Measurements from ENCODE around the gene TFPT.

DNA sequence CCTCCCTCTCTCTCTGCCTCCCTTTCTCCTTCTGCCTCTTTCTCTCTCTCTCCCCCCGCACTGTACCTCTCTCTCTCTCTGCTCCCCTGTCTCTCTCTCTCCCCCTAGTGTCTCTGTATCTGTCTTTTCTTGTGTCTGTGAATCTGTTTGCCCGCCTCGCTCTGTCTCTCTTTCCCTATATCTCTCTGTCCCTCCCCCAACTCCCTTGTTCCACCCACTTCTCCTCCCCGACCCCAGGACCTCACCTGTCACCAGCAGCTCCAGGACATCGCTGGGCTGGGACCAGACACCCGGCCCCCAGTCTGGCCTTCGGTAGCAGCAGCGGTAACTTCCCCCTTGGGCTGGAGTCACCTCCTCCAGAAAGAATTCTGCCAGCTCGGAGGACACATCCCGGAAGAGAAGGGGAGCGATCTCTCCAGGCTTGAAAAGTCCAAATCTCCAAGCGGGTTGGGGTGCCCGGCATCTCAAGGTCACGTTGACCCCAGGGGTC is 18.8 kb downstream of the TFPT start:
- TF ChIP-seq EZH2 (IDR thresholded peaks at IDR 0.05; ENCODE audit: low read length, unreplicated experiment): no peak
- TF ChIP-seq, protein P1, sequence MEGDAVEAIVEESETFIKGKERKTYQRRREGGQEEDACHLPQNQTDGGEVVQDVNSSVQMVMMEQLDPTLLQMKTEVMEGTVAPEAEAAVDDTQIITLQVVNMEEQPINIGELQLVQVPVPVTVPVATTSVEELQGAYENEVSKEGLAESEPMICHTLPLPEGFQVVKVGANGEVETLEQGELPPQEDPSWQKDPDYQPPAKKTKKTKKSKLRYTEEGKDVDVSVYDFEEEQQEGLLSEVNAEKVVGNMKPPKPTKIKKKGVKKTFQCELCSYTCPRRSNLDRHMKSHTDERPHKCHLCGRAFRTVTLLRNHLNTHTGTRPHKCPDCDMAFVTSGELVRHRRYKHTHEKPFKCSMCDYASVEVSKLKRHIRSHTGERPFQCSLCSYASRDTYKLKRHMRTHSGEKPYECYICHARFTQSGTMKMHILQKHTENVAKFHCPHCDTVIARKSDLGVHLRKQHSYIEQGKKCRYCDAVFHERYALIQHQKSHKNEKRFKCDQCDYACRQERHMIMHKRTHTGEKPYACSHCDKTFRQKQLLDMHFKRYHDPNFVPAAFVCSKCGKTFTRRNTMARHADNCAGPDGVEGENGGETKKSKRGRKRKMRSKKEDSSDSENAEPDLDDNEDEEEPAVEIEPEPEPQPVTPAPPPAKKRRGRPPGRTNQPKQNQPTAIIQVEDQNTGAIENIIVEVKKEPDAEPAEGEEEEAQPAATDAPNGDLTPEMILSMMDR (conservative IDR thresholded peaks at IDR 0.05; ENCODE audit: low read depth, low read length): peak; percentile 52
- no peak for TF ChIP-seq EZH2phosphoT487 (IDR thresholded peaks at IDR 0.05; ENCODE audit: borderline replicate concordance, low read length)
